DOHH2 (cell line): ENCODE results near the gene APCDD1L.

Experiments used
- H3F3A ChIP-seq: fragments of 200-600 bp; sonication (generic), shearing (Covaris generic); 2 replicates; pipeline ENCODE4 v1.6.0; 2016; ENCODE audit warnings: antibody characterized with exemption, mild to moderate bottlenecking; ENCODE audit not compliant: control insufficient read depth, insufficient read depth
- H3K27ac ChIP-seq: fragments of 200-600 bp; sonication (generic); 2 replicates; pipeline ENCODE4 v1.5.1; 2014; ENCODE audit warnings: low read depth, mild to moderate bottlenecking, low read length, moderate library complexity
- H3K27me3 ChIP-seq: fragments of 200-600 bp; sonication (generic); 2 replicates; pipeline ENCODE4 v1.6.1; 2014; ENCODE audit warnings: mild to moderate bottlenecking, low read length, mixed read lengths; ENCODE audit not compliant: control insufficient read depth
- H3K36me3 ChIP-seq: fragments of 200-600 bp; sonication (generic); 2 replicates; pipeline ENCODE4 v1.6.1; 2014; ENCODE audit warnings: mild to moderate bottlenecking, low read length, moderate library complexity, mixed read lengths; ENCODE audit not compliant: control insufficient read depth
- H3K4me1 ChIP-seq: fragments of 200-600 bp; sonication (generic); 2 replicates; pipeline ENCODE4 v1.6.1; 2014; ENCODE audit warnings: mild to moderate bottlenecking, low read length, mixed read lengths; ENCODE audit not compliant: control insufficient read depth
- H3K4me2 ChIP-seq: fragments of 200-600 bp; sonication (generic); 2 replicates; pipeline ENCODE4 v1.6.0; 2014; ENCODE audit warnings: mild to moderate bottlenecking, low read length, moderate library complexity
- H3K4me3 ChIP-seq: fragments of 200-600 bp; sonication (generic); 2 replicates; pipeline ENCODE4 v1.5.1; 2014; ENCODE audit warnings: mild to moderate bottlenecking, low read length, mixed read lengths
- H3K79me2 ChIP-seq: fragments of 200-600 bp; sonication (generic); 2 replicates; pipeline ENCODE4 v1.6.1; 2014; ENCODE audit warnings: mild to moderate bottlenecking, low read length, mixed read lengths; ENCODE audit not compliant: control insufficient read depth
- H3K9me2 ChIP-seq: fragments of 200-600 bp; sonication (generic); replicated peaks from 2 replicates; pipeline ENCODE4 v1.6.1; 2014; ENCODE audit warnings: mild to moderate bottlenecking, low read length, mixed read lengths; ENCODE audit not compliant: control insufficient read depth
- H3K9me3 ChIP-seq: fragments of 200-600 bp; sonication (generic); 2 replicates; pipeline ENCODE4 v1.6.1; 2014; ENCODE audit warnings: antibody characterized with exemption, low read length, mixed read lengths; ENCODE audit not compliant: control insufficient read depth, insufficient read depth
- H4K20me1 ChIP-seq: fragments of 200-600 bp; sonication (generic); 2 replicates; pipeline ENCODE4 v1.6.0; 2014; ENCODE audit warnings: low read depth, mild to moderate bottlenecking, antibody characterized with exemption, low read length, moderate library complexity; ENCODE audit not compliant: control insufficient read depth, insufficient read depth
- EZH2phosphoT487 ChIP-seq: fragments of 200-600 bp; sonication (generic); IDR thresholded peaks from 2 replicates; pipeline ENCODE4 v1.6.1; 2017; ENCODE audit warnings: borderline replicate concordance, mild to moderate bottlenecking, antibody characterized with exemption, low read length, moderate library complexity, mixed read lengths
- TF ChIP-seq, protein P1 (sequence below): fragments of 200-600 bp; sonication (generic); IDR thresholded peaks from one replicate; pipeline ENCODE4 v1.5.1; 2014; ENCODE audit warnings: antibody characterized with exemption, mild to moderate bottlenecking, low read depth, low read length; ENCODE audit not compliant: poor library complexity, severe bottlenecking

The APCDD1L gene

DNA sequence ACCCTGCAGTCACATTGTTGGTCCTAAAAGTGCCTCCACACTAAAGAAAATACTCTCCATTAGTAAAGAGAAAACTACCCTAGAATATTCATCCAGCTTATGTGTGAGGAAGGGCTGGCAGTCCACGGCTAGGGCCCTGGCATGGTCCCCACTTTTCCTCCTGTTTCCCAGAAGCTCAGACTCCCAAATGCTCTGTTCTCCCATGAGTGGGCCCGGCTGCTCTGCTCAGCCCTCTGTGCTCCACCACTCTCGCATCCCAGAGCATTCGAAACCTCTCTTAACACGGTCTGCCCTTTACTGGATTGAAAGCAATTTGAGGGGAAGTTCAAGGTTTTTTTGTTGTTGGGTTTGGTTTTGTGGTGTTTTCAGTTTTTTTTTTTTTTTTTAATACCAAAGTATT lies 61.8 kb downstream of the APCDD1L start:
- no peak overlapping the region for H3K27ac ChIP-seq
- H3K4me1 ChIP-seq = peaks cover 7% of the 10 kb centered on the region
- peaks cover 14% of the 10 kb centered on the region for H3K36me3 ChIP-seq
- no peaks in the 10 kb centered on the region for H3K9me3 ChIP-seq
- no peak overlapping the region for H3K4me3 ChIP-seq
- H3K27me3 ChIP-seq = no peaks in the 10 kb centered on the region
- TF ChIP-seq, protein P1, sequence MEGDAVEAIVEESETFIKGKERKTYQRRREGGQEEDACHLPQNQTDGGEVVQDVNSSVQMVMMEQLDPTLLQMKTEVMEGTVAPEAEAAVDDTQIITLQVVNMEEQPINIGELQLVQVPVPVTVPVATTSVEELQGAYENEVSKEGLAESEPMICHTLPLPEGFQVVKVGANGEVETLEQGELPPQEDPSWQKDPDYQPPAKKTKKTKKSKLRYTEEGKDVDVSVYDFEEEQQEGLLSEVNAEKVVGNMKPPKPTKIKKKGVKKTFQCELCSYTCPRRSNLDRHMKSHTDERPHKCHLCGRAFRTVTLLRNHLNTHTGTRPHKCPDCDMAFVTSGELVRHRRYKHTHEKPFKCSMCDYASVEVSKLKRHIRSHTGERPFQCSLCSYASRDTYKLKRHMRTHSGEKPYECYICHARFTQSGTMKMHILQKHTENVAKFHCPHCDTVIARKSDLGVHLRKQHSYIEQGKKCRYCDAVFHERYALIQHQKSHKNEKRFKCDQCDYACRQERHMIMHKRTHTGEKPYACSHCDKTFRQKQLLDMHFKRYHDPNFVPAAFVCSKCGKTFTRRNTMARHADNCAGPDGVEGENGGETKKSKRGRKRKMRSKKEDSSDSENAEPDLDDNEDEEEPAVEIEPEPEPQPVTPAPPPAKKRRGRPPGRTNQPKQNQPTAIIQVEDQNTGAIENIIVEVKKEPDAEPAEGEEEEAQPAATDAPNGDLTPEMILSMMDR = no peak
- no peak for TF ChIP-seq EZH2phosphoT487
- no peaks in the 10 kb centered on the region for H3K9me2 ChIP-seq
- H3F3A ChIP-seq = peaks cover 7% of the 10 kb centered on the region; the same call in 1 of the 2 replicates
- H3K79me2 ChIP-seq = no peaks in the 10 kb centered on the region
- H3K4me2 ChIP-seq = no peak overlapping the region
- H4K20me1 ChIP-seq = 0 out of 2 replicates have a peak, but pooled peaks cover 5% of the 10 kb centered on the region

DNA sequence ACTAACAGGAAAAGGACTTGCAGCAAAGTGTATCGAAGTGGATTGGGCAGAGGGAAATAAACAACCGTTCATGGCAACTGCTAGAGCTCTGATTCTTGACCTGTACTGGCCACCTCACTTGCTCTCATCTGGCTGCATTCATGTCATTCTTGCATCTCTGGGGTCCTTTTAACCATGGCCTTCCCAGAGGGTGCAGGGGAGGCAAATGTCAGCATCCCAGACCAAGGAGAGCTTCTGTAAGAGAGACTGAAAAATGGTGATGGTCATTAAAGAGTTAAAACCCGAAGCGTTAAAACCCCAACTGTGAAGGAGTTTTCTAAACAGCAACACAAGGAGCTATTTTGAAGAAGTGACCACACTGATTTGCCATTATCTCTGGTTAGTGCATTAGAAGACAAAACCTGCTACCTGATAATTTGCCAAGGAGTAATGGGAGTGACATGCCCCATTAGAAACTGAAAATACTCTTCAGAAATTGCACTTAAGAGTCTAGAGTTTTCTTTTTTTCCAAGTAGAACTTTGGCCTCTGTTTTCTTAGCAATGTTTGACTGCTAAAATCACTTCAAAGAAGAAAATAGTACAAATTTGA lies 62.4 kb downstream of the APCDD1L start:
- Histone ChIP-seq H3F3A (peaks cover 7% of the 10 kb centered on the region; the same call in 1 of the 2 replicates), H3K36me3 (peaks cover 20% of the 10 kb centered on the region), H3K79me2 (no peaks in the 10 kb centered on the region), H4K20me1 (0 out of 2 replicates have a peak, but pooled peaks cover 5% of the 10 kb centered on the region), H3K4me3 (no peak overlapping the region), H3K4me1 (peaks cover under 1% of the 10 kb centered on the region), H3K27me3 (no peaks in the 10 kb centered on the region), H3K4me2 (no peak overlapping the region), H3K9me3 (no peaks in the 10 kb centered on the region), H3K27ac (no peak overlapping the region), H3K9me2 (no peaks in the 10 kb centered on the region)
- no peak for TF ChIP-seq EZH2phosphoT487

DNA sequence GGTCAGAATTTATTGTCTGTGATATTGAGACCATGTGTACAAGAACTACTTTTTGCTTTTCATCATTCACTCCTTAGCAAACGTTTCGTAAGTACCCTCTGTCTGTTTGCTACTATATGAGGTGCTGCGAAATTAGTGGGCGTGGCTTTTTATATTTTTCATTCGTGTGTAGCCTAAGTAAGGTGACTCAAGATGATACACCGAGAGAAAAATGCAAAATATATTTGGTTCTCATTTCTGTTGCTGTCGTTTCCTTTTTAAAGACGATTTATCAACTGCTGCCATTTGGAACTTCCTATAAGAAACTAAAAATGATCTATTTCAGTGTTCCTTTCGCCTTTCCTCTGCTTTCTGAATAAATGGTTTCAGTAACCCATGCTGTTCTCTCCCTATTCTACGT lies 64.9 kb downstream of the APCDD1L start:
- no peaks in the 10 kb centered on the region for H3K9me2 ChIP-seq
- peaks cover 9% of the 10 kb centered on the region; the same call in 1 of the 2 replicates for H3F3A ChIP-seq
- peaks cover 40% of the 10 kb centered on the region for H3K36me3 ChIP-seq
- no peak overlapping the region for H3K27ac ChIP-seq
- no peaks in the 10 kb centered on the region for H3K79me2 ChIP-seq
- no peaks in the 10 kb centered on the region for H3K4me1 ChIP-seq
- no peak overlapping the region for H3K4me3 ChIP-seq
- 0 out of 2 replicates have a peak, but pooled peaks cover 10% of the 10 kb centered on the region for H4K20me1 ChIP-seq
- no peaks in the 10 kb centered on the region for H3K27me3 ChIP-seq
- no peak for TF ChIP-seq EZH2phosphoT487
- TF ChIP-seq, protein P1 = no peak
- no peaks in the 10 kb centered on the region for H3K9me3 ChIP-seq
- H3K4me2 ChIP-seq = no peak overlapping the region

GRCh38 chr20:58449681-58450221 lies 65.4 kb downstream of the APCDD1L start:
- Histone ChIP-seq H3K4me2 (no peak overlapping the region), H3K9me2 (no peaks in the 10 kb centered on the region), H3K4me1 (no peaks in the 10 kb centered on the region), H3F3A (peaks cover 9% of the 10 kb centered on the region; the same call in 1 of the 2 replicates), H3K9me3 (no peaks in the 10 kb centered on the region), H3K36me3 (peaks cover 45% of the 10 kb centered on the region), H3K79me2 (no peaks in the 10 kb centered on the region), H3K27me3 (no peaks in the 10 kb centered on the region), H3K27ac (no peak overlapping the region), H3K4me3 (no peak overlapping the region), H4K20me1 (0 out of 2 replicates have a peak, but pooled peaks cover 10% of the 10 kb centered on the region)
- TF ChIP-seq, protein P1 = no peak
- no peak for TF ChIP-seq EZH2phosphoT487
